ENCODE data around the gene KLC1.
"Not testable (repeated sequence)": the region's sequence is repeated elsewhere in the genome, so short reads cannot be mapped to it uniquely, and the experiment has no call there.

KLC1 gene

GRCh38 chr14:103625356-103626095 lies 3.5 kb upstream of the KLC1 start:
- no peak for DNase-seq (ENCODE audit: low spot score)

DNA sequence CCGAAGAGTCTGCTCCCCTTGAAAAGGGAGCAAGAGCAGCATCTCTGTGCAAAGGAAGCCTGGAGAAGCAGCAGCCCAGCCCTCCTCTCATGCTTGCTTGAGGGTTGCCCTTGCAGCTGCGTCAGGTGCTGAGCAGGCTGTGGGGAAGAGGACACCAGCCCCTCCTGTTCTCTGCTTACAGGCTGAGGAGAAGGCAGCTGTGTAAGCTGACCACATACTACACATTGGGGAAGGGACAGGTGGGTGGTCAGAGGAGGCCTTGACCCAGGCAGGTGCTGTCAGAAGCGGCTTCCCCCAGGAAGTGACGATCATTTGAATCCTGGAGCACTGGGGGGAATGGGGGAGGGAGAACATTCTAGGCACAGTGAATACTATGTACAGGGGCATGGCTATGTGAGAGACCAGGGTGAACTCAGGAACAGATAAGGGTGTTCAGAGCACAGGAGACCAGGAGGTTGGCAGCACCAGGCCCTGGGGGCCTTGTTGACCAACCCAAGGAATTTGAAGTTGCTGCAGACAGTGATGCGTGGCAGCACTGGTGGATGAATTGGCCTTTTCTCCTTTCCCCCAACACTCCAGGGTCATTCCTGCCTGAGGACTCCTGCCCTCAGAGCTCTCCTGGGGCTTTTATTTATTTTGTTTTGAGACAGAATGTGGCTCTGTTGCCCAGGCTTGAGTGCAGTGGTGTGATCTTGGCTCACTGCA lies 2.7 kb upstream of the KLC1 start:
- no peak for DNase-seq (ENCODE audit: low spot score)

DNA sequence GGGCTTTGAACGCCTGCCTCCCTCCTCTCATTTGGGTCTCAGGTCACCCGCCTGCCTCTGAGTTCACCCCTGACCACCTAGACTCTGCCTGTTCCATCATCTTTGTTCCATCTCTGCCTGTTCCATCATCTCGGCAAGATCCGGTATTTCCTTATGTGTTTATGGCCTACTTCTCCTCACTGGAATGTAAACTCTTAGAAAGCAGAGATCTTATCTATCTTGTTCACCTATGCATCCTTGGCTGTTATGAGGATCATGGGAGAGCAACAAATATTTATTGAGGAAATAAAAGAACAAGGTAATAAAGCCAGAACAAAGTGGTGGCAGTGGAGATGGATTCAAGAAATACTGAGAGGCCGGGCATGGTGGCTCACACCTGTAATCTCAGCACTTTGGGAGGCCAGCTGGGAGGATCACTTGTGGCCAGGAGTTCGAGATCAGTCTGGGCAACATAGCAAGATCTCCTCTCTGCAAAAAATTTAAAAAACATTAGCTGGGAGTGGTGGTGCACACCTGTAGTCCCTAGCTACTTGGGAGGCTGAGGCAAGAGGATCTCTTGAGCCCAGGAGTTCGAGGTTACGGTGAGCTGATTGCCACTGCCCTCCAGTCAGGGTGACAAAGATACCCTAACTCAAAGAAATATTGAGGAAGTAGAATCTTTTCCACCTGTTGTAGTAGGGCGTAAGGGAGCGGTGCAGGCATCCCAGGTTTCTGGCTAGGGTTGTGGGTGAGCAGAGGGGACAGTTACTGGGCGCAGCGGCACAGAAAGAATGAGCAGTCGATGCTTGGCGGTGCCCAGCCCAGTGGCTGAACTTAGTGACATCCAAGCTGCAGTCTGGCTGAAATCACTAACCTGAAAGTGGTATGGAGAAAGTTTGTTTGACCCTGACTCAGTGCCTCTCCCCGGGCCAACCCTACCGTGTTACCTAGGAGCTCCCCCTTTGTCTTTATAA lies 1.7 kb upstream of the KLC1 start:
- DNase-seq (ENCODE audit: low spot score) = no peak

GRCh38 chr14:103628221-103628683 lies 759 bp upstream of the KLC1 start:
- DNase-seq (ENCODE audit: low spot score) = peak; percentile 19

DNA sequence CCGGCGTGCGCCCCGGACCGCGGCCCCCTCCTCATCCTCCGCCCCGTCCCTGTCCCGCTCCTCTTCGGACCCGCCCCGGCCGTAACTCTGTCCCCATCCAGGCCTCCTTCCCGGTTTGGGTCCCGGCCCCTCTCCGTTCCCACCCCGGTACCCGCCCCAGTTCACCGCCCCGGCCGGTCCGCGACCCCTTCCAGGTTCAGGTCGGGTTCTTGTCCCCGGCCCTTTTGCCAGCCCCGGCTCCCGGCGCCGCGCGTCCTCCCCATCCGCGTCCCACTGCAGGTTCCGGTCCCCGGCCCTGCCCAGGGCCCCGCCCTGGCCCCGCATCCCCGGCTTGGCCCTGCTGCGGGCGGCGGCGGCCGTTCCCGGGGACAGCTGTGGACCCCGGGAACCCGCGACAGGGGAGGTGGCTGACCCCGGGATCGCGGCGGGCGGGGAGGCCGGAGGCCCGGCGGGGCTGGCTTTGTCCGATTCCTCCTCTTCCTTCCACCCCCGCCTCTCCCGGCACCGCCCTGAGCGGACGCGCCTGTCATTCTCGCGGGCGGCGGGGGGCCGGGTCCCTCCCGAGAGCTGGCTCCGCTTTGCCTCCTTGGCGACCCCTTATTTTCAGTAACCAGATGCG lies 601 bp downstream of the KLC1 start:
- DNase-seq (ENCODE audit: low spot score) = peak; percentile 35

GRCh38 chr14:103630364-103631108 lies 1.5 kb downstream of the KLC1 start:
- no peak for DNase-seq (ENCODE audit: low spot score)

DNA sequence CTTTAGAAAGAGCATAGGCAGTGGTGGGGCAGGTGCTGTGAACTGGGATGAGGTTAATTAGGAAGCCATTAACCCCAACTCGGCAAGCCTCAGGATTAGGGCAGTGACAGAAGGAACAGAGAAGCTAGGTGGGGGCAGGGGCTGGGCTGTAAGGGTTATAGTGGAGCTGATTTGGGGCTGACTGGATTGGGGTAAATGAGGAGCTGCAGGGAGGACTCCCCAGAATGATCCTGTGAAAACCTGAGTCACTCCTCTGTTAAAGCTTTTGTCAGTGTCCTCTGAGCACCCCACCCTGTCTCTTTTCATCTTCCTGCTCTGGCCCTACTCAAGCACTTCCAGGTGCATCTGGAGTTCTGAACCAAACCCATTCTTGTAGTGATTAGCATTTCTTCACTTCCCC lies 4.4 kb downstream of the KLC1 start:
- DNase-seq (ENCODE audit: low spot score) = no peak

GRCh38 chr14:103634156-103634555 lies 5.1 kb downstream of the KLC1 start:
- DNase-seq (ENCODE audit: low spot score) = no peak

- no peak for DNase-seq (ENCODE audit: low spot score)
Measured at GRCh38 chr14:103638594-103638993, 9.6 kb downstream of the KLC1 start.

GRCh38 chr14:103641161-103641560 lies 12.2 kb downstream of the KLC1 start:
- no peak for DNase-seq (ENCODE audit: low spot score)

DNA sequence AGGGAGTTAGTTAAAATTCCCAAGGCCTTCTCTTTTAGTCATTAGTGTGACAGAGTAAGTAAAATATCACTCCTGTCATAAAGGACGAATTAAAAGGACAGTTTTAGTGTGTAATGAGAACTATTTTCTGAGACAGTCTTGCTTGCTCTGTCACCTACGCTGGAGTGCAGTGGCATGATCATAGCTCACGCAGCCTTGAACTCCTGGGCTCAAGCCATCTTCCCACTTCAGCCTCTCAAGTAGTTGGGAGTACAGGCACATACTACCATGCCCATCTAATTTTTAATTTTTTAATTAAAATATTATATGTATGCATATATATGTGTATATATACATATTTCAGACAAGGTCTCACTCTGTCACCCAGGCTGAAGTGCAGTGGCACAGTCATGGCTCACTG lies 17.2 kb downstream of the KLC1 start:
- no peak for DNase-seq (ENCODE audit: low spot score)

DNA sequence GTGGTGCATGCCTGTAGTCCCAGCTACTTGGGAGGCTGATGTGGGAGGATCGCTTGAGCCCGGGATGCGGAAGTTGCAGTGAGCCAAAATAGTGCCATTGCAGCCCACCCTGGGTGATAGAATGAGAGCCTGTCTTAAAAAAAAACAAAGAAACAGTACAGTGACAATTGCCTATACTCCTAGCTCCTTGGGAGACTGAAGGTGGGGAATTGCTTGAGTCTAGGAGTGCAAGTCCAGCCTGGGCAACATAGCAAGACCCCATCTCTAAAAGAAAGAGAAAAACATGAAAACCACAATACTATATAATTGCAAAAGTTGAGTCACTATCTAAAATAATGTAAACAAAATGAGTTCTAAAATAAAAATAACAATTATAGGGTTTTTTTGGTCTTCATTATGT lies 20.0 kb downstream of the KLC1 start:
- no peak for DNase-seq (ENCODE audit: low spot score)

DNA sequence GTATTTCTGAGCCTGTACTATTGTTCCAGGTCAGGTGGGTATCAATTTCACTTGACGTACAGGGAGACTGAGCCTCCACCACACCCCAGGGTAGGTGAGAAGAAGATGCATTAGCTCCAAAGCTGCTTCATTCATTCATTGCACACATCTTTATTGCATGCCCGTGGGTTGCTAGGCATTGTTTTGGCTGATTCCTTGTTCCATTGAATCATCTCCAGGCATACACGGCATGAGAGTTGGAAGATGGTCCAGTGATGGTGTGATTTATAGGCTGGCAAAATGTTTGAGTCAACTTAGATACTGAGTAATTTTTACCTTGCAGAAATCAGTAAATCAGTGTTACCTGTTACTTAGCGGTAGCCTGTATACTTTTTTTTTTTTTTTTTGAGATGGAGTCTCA lies 21.2 kb downstream of the KLC1 start:
- no peak for DNase-seq (ENCODE audit: low spot score)

GRCh38 chr14:103651585-103651984 lies 22.6 kb downstream of the KLC1 start:
- DNase-seq (ENCODE audit: low spot score) = no peak

GRCh38 chr14:103652806-103653205 lies 23.8 kb downstream of the KLC1 start:
- no peak for DNase-seq (ENCODE audit: low spot score)

DNA sequence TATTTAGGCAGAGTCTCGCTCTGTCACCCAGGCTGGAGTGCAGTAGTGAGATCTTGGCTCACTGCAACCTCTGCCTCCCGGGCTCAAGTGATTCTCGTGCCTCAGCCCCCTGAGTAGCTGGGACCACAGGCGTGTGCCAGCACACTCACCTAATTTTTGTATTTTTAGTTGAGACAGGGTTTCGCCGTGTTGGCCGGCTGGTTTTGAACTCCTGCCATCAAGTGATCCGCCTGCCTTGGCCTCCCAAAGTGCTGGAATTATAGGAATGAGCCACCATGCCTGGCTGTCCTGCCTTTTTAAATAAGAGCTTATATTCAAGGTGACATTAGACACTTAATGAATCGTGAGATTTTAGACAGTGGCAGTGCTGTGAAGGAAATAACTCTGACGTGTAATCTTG lies 24.3 kb downstream of the KLC1 start:
- not testable (repeated sequence) for DNase-seq (ENCODE audit: low spot score)

- no peak for DNase-seq (ENCODE audit: low spot score)
Measured at GRCh38 chr14:103653805-103654204, 24.8 kb downstream of the KLC1 start.

DNA sequence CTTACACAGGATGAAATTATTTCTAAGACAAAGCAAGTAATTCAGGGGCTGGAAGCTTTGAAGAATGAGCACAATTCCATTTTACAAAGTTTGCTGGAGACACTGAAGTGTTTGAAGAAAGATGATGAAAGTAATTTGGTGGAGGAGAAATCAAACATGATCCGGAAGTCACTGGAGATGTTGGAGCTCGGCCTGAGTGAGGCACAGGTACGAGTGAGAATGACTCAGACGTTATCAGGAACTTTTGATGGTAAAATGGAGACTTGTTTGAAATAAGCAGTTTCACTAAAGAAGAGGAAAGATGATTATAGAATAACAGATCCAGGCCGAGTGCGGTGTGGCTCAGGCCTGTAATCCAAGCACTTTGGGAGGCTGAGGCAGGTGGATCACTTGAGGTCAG lies 25.6 kb downstream of the KLC1 start:
- DNase-seq (ENCODE audit: low spot score) = no peak

DNA sequence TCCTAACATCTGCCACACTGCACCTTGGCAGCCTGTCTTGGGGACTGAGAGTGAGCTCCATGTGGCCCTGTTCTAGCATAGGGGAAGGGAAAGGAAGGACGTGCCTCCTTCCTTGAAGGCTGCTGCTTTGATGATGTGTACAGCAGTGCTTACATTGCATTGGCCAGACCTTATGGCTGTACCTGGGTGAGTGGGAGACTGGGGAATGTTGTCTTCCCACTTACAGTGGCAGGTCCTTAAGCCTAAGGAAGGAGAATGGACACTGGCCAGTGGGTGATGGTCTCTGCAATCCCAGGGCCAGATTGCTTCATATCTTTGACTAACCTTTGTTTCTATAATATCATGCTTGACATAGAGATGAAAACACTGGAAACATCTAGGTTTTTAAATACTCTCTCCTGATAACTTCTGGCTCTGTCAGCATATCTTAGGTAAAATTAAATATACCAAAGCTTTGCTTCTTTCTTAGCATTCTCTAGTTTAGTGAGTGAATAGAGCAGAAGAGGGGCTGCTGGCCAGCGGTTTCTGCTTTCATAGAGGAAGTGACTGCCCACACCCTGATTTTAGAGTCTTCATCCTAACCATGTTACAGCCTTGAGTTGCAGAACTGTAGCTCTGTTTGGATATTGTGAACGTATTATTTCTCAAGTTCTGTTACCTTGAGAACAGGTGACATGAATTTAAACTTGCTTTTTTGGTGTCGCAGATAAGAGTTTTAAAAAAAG lies 27.2 kb downstream of the KLC1 start:
- no peak for DNase-seq (ENCODE audit: low spot score)

- DNase-seq (ENCODE audit: low spot score) = no peak
Measured at GRCh38 chr14:103656756-103657133, 27.7 kb downstream of the KLC1 start.

DNA sequence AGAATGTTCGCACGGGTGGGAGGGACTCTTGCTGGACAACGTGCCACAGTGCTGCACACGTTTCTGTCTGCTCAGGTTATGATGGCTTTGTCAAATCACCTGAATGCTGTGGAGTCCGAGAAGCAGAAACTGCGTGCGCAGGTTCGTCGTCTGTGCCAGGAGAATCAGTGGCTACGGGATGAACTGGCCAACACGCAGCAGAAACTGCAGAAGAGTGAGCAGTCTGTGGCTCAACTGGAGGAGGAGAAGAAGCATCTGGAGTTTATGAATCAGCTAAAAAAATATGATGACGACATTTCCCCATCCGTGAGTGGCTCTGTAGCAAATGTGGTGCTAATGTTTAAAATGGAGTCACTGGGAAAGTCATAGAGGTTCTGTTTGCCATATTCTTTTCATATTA lies 28.5 kb downstream of the KLC1 start:
- DNase-seq (ENCODE audit: low spot score) = no peak

Measured in putamen (tissue), 1 donor.